ENCODE measurements around the gene FADS6. TPM values are rescaled to one million over a fixed set of nuclear protein-coding genes. Genes with fewer than 3 reads are reported as not detected.

FADS6 gene
- total and polyA plus RNA-seq, 2 of the 13 experiments (the other 11 are each of a cell fraction or from before 2014, with no cell fraction given), result 0.11 TPM

DNA sequence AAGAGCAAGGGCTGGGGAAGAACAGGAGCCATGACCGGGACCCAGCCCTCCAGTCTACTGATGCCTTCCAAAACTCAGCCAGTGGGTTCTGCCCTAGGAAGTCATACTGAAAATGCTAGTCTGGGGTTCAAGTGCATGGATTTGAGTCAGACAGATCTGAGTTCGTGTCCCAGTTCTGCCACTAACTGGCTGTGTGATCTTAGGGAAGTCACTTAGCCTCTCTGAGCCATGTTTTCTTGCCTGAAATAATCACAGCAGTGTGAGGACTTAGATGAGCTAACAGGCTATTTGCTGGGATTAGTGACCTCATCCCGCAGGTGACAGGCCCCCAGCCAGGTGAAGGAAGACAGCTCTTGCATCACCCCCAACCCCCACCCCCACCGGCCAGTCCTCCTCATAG is 38.1 kb downstream of the FADS6 start:
- Histone ChIP-seq H2AFZ (ENCODE audit: low read length) (no peak overlapping the region), H3K27me3 (ENCODE audit: control insufficient read depth in 1 of 2, insufficient read depth in 2 of 2, low read length in 2 of 2) (peaks cover 24 to 87% of the 10 kb centered on the region in 2 experiments), H3K36me3 (replicated peaks in 1 of 2; ENCODE audit: control insufficient read depth in 1 of 2, insufficient read depth in 2 of 2, low read length in 2 of 2) (no peaks in the 10 kb centered on the region), H3K79me2 (ENCODE audit: insufficient read depth, low read length) (no peaks in the 10 kb centered on the region), H3K9me3 (ENCODE audit: low read length) (no peaks in the 10 kb centered on the region), H3K4me1 (ENCODE audit: insufficient read depth, low read length) (peaks cover 12% of the 10 kb centered on the region), H3K4me2 (ENCODE audit: low read depth, low read length) (no peak overlapping the region), H4K20me1 (ENCODE audit: insufficient read depth, low read length) (no peaks in the 10 kb centered on the region; the same call in 1 of the 2 replicates), H3K4me3 (replicated peaks in 1 of 3; ENCODE audit: insufficient read depth in 1 of 3, low read depth in 2 of 3, low read length in 3 of 3) (no peak overlapping the region), H3K27ac (ENCODE audit: extremely low read length, insufficient read depth, low read length) (no peak overlapping the region), H3K9ac (ENCODE audit: insufficient read depth, low read depth, low read length) (no peak overlapping the region)
- CTCF ChIA-PET (ENCODE audit: low intra/inter-chr PET ratio, low total read pairs), result no interaction called here
- ATAC-seq (no peak), DNase-seq (ENCODE audit: low spot score) (no peak), FAIRE-seq (no peak)
- intact Hi-C loops (cut with micrococcal nuclease; ENCODE audit: unreplicated experiment) (no loop called here), in situ Hi-C loops (cut with HindIII; ENCODE audit: extremely low pct_ligation_motif_present, low pct_unique_long_range_greater_than_20kb) (no loop called here)
- 27% methylated on average over 3 of the region's 4 CpGs for WGBS (ENCODE audit: low lambda C conversion rate)
- peak; percentile 17; the same call in 1 of the 2 replicates for TF ChIP-seq ATF7 (IDR thresholded peaks at IDR 0.05)
- TF ChIP-seq ATF7 (CRISPR knock-in tag; IDR thresholded peaks at IDR 0.05), result no peak
- TF ChIP-seq ZNF292 (CRISPR knock-in tag; IDR thresholded peaks at IDR 0.05; ENCODE audit: borderline replicate concordance, low read depth), result no peak
- no peak for TF ChIP-seq FOXJ3 (CRISPR knock-in tag; IDR thresholded peaks at IDR 0.05; ENCODE audit: borderline replicate concordance)
- peak; percentile 91 for TF ChIP-seq ZNF768 (CRISPR knock-in tag; IDR thresholded peaks at IDR 0.05)
- TF ChIP-seq POLR2A (IDR thresholded peaks at IDR 0.05; ENCODE audit: insufficient read depth in 1 of 2, low read depth in 2 of 2, low read length in 2 of 2), result no peak
- POLR2A ChIA-PET, result interaction anchor here (1.1 to 2.3 kb wide), 2 partner anchors 18 to 119 kb away, joined by 3 to 9 read pairs; partner anchors contain the start of genes FDXR and RAB37
- BruUV-seq (replicated peaks), result no TSS peak

DNA sequence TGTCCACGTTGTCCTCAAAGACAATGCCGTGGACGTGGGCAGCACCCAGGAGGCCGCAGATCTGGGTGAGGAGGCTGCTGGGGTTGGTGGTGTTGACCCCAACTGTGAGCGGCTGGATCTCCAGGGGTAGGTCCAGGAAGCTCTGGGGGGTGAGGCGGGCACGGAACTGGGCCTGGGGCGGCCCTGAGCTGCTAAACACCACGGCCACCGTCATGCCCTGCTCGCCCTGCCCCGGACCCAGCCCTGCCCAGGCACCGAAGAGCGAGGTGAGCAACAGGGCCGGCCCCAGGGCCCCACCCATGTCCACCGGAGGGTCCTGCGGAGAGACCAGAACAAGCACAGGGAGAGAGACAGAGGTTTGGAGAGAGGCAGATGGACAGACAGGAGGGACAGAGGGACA is 38.6 kb downstream of the FADS6 start:
- CTCF ChIA-PET (ENCODE audit: low intra/inter-chr PET ratio, low total read pairs), result no interaction called here
- 16% methylated on average over 15 of the region's 17 CpGs for WGBS (ENCODE audit: low lambda C conversion rate)
- Histone ChIP-seq H4K20me1 (ENCODE audit: insufficient read depth, low read length) (no peaks in the 10 kb centered on the region; the same call in 1 of the 2 replicates), H3K9ac (ENCODE audit: insufficient read depth, low read depth, low read length) (no peak overlapping the region), H3K36me3 (replicated peaks in 1 of 2; ENCODE audit: control insufficient read depth in 1 of 2, insufficient read depth in 2 of 2, low read length in 2 of 2) (no peaks in the 10 kb centered on the region), H3K4me2 (ENCODE audit: low read depth, low read length) (no peak overlapping the region), H3K27ac (ENCODE audit: extremely low read length, insufficient read depth, low read length) (no peak overlapping the region), H3K27me3 (ENCODE audit: control insufficient read depth in 1 of 2, insufficient read depth in 2 of 2, low read length in 2 of 2) (peaks cover 24 to 88% of the 10 kb centered on the region in 2 experiments), H3K79me2 (ENCODE audit: insufficient read depth, low read length) (no peaks in the 10 kb centered on the region), H3K4me3 (replicated peaks in 1 of 3; ENCODE audit: insufficient read depth in 1 of 3, low read depth in 2 of 3, low read length in 3 of 3) (no peak overlapping the region), H3K9me3 (ENCODE audit: low read length) (no peaks in the 10 kb centered on the region), H3K4me1 (ENCODE audit: insufficient read depth, low read length) (peaks cover 9% of the 10 kb centered on the region), H2AFZ (ENCODE audit: low read length) (no peak overlapping the region)
- FAIRE-seq (no peak), DNase-seq (ENCODE audit: low spot score) (no peak), ATAC-seq (no peak)
- intact Hi-C loops (cut with micrococcal nuclease; ENCODE audit: unreplicated experiment), result no loop called here
- POLR2A ChIA-PET, result interaction anchor here (2.3 kb wide), 1 partner anchor 18 kb away, joined by 9 read pairs; the partner anchor contains the start of gene FDXR
- in situ Hi-C loops (cut with HindIII; ENCODE audit: extremely low pct_ligation_motif_present, low pct_unique_long_range_greater_than_20kb), result no loop called here
- no TSS peak for BruUV-seq (replicated peaks)
- TF ChIP-seq, protein P1, sequence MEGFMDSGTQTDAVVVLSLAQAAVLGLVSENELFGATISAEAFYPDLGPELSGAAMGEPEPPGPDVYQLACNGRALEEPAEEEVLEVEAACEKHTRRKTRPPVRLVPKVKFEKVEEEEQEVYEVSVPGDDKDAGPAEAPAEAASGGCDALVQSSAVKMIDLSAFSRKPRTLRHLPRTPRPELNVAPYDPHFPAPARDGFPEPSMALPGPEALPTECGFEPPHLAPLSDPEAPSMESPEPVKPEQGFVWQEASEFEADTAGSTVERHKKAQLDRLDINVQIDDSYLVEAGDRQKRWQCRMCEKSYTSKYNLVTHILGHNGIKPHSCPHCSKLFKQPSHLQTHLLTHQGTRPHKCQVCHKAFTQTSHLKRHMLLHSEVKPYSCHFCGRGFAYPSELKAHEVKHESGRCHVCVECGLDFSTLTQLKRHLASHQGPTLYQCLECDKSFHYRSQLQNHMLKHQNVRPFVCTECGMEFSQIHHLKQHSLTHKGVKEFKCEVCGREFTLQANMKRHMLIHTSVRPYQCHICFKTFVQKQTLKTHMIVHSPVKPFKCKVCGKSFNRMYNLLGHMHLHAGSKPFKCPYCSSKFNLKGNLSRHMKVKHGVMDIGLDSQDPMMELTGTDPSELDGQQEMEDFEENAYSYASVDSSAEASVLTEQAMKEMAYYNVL (CRISPR knock-in tag; IDR thresholded peaks at IDR 0.05; ENCODE audit: borderline replicate concordance), result no peak
- TF ChIP-seq HMG20A (CRISPR knock-in tag; IDR thresholded peaks at IDR 0.05; ENCODE audit: borderline replicate concordance) (no peak), ZNF318 (CRISPR knock-in tag; IDR thresholded peaks at IDR 0.05) (no peak)
